ENCODE measurements around the gene PPIL6.

DNA sequence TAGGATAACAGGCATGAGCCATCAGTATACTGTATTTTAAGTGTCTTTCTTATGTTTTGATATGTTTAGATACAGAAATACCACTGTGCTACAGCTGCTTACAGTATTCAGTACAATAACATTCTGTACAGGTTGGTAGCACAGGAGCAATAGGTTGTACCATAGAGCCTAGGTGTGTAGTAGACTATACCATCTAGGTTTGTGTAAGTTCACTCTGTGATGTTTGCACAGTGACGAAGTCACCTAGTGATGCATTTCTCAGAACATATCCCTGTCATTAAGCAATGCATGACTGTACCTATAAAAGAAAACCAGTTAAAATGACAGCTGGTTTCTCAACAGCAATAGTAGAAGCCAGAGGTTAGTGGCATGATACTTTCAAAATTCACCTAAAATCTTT lies 45.6 kb upstream of the PPIL6 start:
- TF ChIP-seq CTCF (IDR thresholded peaks at IDR 0.05) (no peak), POLR2A (IDR thresholded peaks at IDR 0.05; ENCODE audit: low read depth) (no peak)

Measured in esophagus muscularis mucosa (tissue), 3 donors.